IMR-90 (cell line): ENCODE results near the gene CCDC33. TPM values are rescaled to one million over a fixed set of nuclear protein-coding genes. Genes with fewer than 3 reads are reported as not detected.

Experiments
- ATAC-seq: fragments of 200-7000 bp; cut with Tn5 transposase; 2 replicates; pipeline ENCODE4 v1.9.1; 2020; ENCODE audit warnings: low read depth, mild to moderate bottlenecking, moderate library complexity
- BruUV-seq: library from RNA; stranded (reverse); fragments of 400-500 nt; replicated peaks from 2 replicates; lab custom pipeline; 2021; lab: Mats Ljungman, UMichigan
- CTCF ChIA-PET: fragments of 300-600 bp; formaldehyde crosslinking; extraction: SDS; loops from one replicate; lab custom pipeline; 2021; ENCODE audit warnings: antibody characterized with exemption; lab: Yijun Ruan, JAX
- POLR2A ChIA-PET: fragments of 300-600 bp; sonication (Branson Sonifier 250); formaldehyde crosslinking; loops from one replicate; lab custom pipeline; 2022; ENCODE audit warnings: antibody characterized with exemption; ENCODE audit not compliant: unreplicated experiment; lab: Charles Lee
- DNase-seq: peaks from one replicate; pipeline ENCODE4 v3.0.0; 2013
- H2AFZ ChIP-seq: replicated peaks from 2 replicates; pipeline ENCODE3; 2013; ENCODE audit warnings: low read length, mild to moderate bottlenecking; ENCODE audit not compliant: poor library complexity
- H2AK5ac ChIP-seq: 2 replicates; pipeline ENCODE4 v1.6.1; 2013; ENCODE audit warnings: low read depth, low read length, inconsistent platforms
- H2AK9ac ChIP-seq: replicated peaks from 2 replicates; pipeline ENCODE3; 2013; ENCODE audit warnings: mild to moderate bottlenecking, low read depth, low read length, moderate library complexity; ENCODE audit not compliant: poor library complexity
- H2BK120ac ChIP-seq: 2 replicates; pipeline ENCODE4 v1.6.1; 2013; ENCODE audit warnings: low read depth, low read length, inconsistent platforms
- H2BK15ac ChIP-seq: 3 replicates; pipeline ENCODE4 v1.6.1; 2013; ENCODE audit warnings: low read depth, low read length, inconsistent platforms
- H2BK20ac ChIP-seq: 2 replicates; pipeline ENCODE4 v1.6.1; 2013; ENCODE audit warnings: low read depth, mild to moderate bottlenecking, inconsistent platforms, low read length, moderate library complexity
- H2BK5ac ChIP-seq: 2 replicates; pipeline ENCODE4 v1.6.1; 2013; ENCODE audit warnings: mild to moderate bottlenecking, low read depth, low read length, inconsistent platforms; ENCODE audit not compliant: poor library complexity, severe bottlenecking
- H3K14ac ChIP-seq: replicated peaks from 2 replicates; pipeline ENCODE4 v1.6.1; 2013; ENCODE audit warnings: low read depth, low read length, inconsistent platforms
- H3K18ac ChIP-seq: 2 replicates; pipeline ENCODE4 v1.6.1; 2013; ENCODE audit warnings: low read depth, low read length, control low read depth
- H3K23ac ChIP-seq: 2 replicates; pipeline ENCODE4 v1.6.1; 2013; ENCODE audit warnings: low read depth, low read length, inconsistent platforms
- H3K27ac ChIP-seq: 2 replicates; pipeline ENCODE4 v1.5.1; 2013; ENCODE audit warnings: mild to moderate bottlenecking, control low read depth, low read length; ENCODE audit not compliant: insufficient read depth
- H3K27me3 ChIP-seq: 2 replicates; pipeline ENCODE4 v1.6.1; 2013; ENCODE audit warnings: low read length; ENCODE audit not compliant: control insufficient read depth, insufficient read depth
- H3K36me3 ChIP-seq: 2 replicates; pipeline ENCODE4 v1.6.1; 2013; ENCODE audit warnings: low read length, mixed read lengths; ENCODE audit not compliant: control insufficient read depth, insufficient read depth
- H3K4ac ChIP-seq: 2 replicates; pipeline ENCODE4 v1.6.1; 2013; ENCODE audit warnings: low read depth, low read length, inconsistent platforms
- H3K4me1 ChIP-seq: 2 replicates; pipeline ENCODE4 v1.6.1; 2013; ENCODE audit warnings: low read length, mixed read lengths; ENCODE audit not compliant: control insufficient read depth, insufficient read depth
- H3K4me2 ChIP-seq: 2 replicates; pipeline ENCODE4 v1.6.1; 2013; ENCODE audit warnings: low read depth, mild to moderate bottlenecking, control low read depth, low read length, moderate library complexity
- H3K4me3 ChIP-seq: 2 replicates; pipeline ENCODE4 v1.5.1; 2013; ENCODE audit warnings: low read depth, mild to moderate bottlenecking, control low read depth, low read length, moderate library complexity; ENCODE audit not compliant: insufficient read depth
- H3K56ac ChIP-seq: 2 replicates; pipeline ENCODE4 v1.6.1; 2013; ENCODE audit warnings: low read length, inconsistent platforms; ENCODE audit not compliant: insufficient read depth; ENCODE audit errors: extremely low read depth
- H3K79me1 ChIP-seq, 2 experiments: 2 replicates each; pipeline ENCODE4 v1.6.1; 2013; ENCODE audit warnings: low read length in 2 of 2, inconsistent platforms in 1 of 2, low read depth in 1 of 2
- H3K9ac ChIP-seq: 2 replicates; pipeline ENCODE4 v1.6.1; 2013; ENCODE audit warnings: low read depth, low read length, control low read depth
- H3K9me1 ChIP-seq: 2 replicates; pipeline ENCODE4 v1.6.1; 2013; ENCODE audit warnings: low read length, inconsistent platforms; ENCODE audit not compliant: insufficient read depth
- H3K9me3 ChIP-seq: 2 replicates; pipeline ENCODE4 v1.6.1; 2013; ENCODE audit warnings: low read length; ENCODE audit not compliant: control insufficient read depth, insufficient read depth
- H4K20me1 ChIP-seq: 2 replicates; pipeline ENCODE4 v1.6.1; 2013; ENCODE audit warnings: low read length, inconsistent platforms; ENCODE audit not compliant: insufficient read depth
- H4K5ac ChIP-seq: 2 replicates; pipeline ENCODE4 v1.6.1; 2013; ENCODE audit warnings: mild to moderate bottlenecking, low read depth, low read length, control low read depth
- H4K8ac ChIP-seq, 2 experiments: 2 replicates each; pipeline ENCODE4 v1.6.1; 2013; ENCODE audit warnings: low read depth in 2 of 2, low read length in 2 of 2, control low read depth in 1 of 2, inconsistent platforms in 1 of 2
- H4K91ac ChIP-seq: 2 replicates; pipeline ENCODE4 v1.6.1; 2013; ENCODE audit warnings: low read depth, low read length, inconsistent platforms; ENCODE audit not compliant: insufficient read depth
- CHD1 ChIP-seq: IDR thresholded peaks from 2 replicates; pipeline ENCODE4 v1.6.1; 2012; ENCODE audit warnings: low read depth, low read length, improper control_type of control experiment
- CTCF ChIP-seq: conservative IDR thresholded peaks from 2 replicates; pipeline ENCODE4 v1.5.1; 2012; ENCODE audit warnings: mild to moderate bottlenecking, low read depth, low read length, improper control_type of control experiment
- MAFK ChIP-seq: IDR thresholded peaks from 2 replicates; pipeline ENCODE4 v1.6.1; 2012; ENCODE audit warnings: low read depth, low read length, improper control_type of control experiment
- POLR2A ChIP-seq: IDR thresholded peaks from 2 replicates; pipeline ENCODE4 v1.6.1; 2012; ENCODE audit warnings: mild to moderate bottlenecking, low read depth, low read length
- RFX5 ChIP-seq: IDR thresholded peaks from 2 replicates; pipeline ENCODE4 v1.8.0; 2012; ENCODE audit warnings: low read depth, mild to moderate bottlenecking, low read length, moderate library complexity
- WGBS, 2 experiments: methylation state at CpG; one replicate each; pipeline versions ENCODE4 v1.1.5 to v1.1.7; 2013; ENCODE audit warnings: missing lambda C conversion rate in 2 of 2; ENCODE audit not compliant: insufficient read length in 1 of 2; ENCODE audit errors: extremely low coverage in 2 of 2; 5-methylcytosine and 5-hydroxymethylcytosine counted together
- dilution Hi-C: fragments of 300-500 bp; cut with HindIII; formaldehyde crosslinking; loops from one replicate; pipeline ENCODE4 v1.14.3; 2018; ENCODE audit warnings: low sequenced_read_pairs; ENCODE audit not compliant: unreplicated experiment
- in situ Hi-C: fragments of 300-500 bp; cut with MboI; formaldehyde crosslinking; loops from 3 replicates; pipeline ENCODE4 v1.14.3; 2019; ENCODE audit warnings: low sequenced_read_pairs, inconsistent platforms, mixed read lengths
- intact Hi-C: fragments of 100-400 bp; cut with micrococcal nuclease; formaldehyde crosslinking; loops from 2 replicates; pipeline ENCODE4 v1.10.0; 2022
- polyA plus RNA-seq, 3 experiments: library from polyadenylated mRNA; depleted of rRNA; stranded (reverse); fragments of >200 nt; gene quantifications; 2 replicates each; pipeline ENCODE4 v1.2.3, GENCODE V29; 2012; ENCODE audit warnings: low replicate concordance in 1 of 3
- total RNA-seq: library from RNA; depleted of rRNA; stranded (reverse); fragments of >200 nt; gene quantifications from 2 replicates; pipeline ENCODE4 v1.2.3, GENCODE V29; 2012
- TF ChIP-seq, protein P1 (sequence below): fragments of 150-350 bp; IDR thresholded peaks from 2 replicates; pipeline ENCODE4 v1.6.1; 2016; ENCODE audit warnings: low read depth, mild to moderate bottlenecking, low read length, moderate library complexity, borderline replicate concordance

The CCDC33 gene
- total and polyA plus RNA-seq, 2 of the 4 experiments (the other 2 are of a cell fraction), result not detected

GRCh38 chr15:74194572-74195559 is 41.3 kb upstream of the CCDC33 start:
- Histone ChIP-seq H3K23ac (no peak overlapping the region), H2BK20ac (no peak overlapping the region; the same call in 1 of the 2 replicates), H3K79me1 (no peaks in the 10 kb centered on the region), H2BK5ac (no peak overlapping the region), H3K14ac (no peak overlapping the region), H2AK9ac (no peak overlapping the region), H3K4me2 (no peak overlapping the region), H3K4me3 (no peak overlapping the region), H4K8ac (no peak overlapping the region), H3K9ac (no peak overlapping the region), H3K27me3 (no peaks in the 10 kb centered on the region; the same call in 1 of the 2 replicates), H3K9me3 (no peaks in the 10 kb centered on the region), H2AK5ac (peak overlapping the region; percentile 44; the same call in 1 of the 2 replicates), H3K27ac (no peak overlapping the region), H4K20me1 (peaks cover 8% of the 10 kb centered on the region; the same call in 1 of the 2 replicates), H4K91ac (peak overlapping the region; percentile 47), H3K36me3 (no peaks in the 10 kb centered on the region), H3K56ac (no peak overlapping the region), H3K18ac (no peak overlapping the region), H2BK15ac (no peak overlapping the region), H4K5ac (no peak overlapping the region), H3K9me1 (peaks cover 21% of the 10 kb centered on the region), H2BK120ac (no peak overlapping the region), H3K4me1 (peaks cover 13% of the 10 kb centered on the region), H3K4ac (peak overlapping the region; percentile 57; the same call in 1 of the 2 replicates), H2AFZ (peak overlapping the region; percentile 36)
- no TSS peak for BruUV-seq
- in situ Hi-C loops (no loop called here), intact Hi-C loops (no loop called here), dilution Hi-C loops (no loop called here)
- POLR2A ChIA-PET, result no interaction called here
- ATAC-seq (no peak), DNase-seq (no peak)
- TF ChIP-seq POLR2A, result no peak
- no peak for TF ChIP-seq CHD1
- TF ChIP-seq CTCF, result no peak
- TF ChIP-seq MAFK, result no peak
- TF ChIP-seq, protein P1, sequence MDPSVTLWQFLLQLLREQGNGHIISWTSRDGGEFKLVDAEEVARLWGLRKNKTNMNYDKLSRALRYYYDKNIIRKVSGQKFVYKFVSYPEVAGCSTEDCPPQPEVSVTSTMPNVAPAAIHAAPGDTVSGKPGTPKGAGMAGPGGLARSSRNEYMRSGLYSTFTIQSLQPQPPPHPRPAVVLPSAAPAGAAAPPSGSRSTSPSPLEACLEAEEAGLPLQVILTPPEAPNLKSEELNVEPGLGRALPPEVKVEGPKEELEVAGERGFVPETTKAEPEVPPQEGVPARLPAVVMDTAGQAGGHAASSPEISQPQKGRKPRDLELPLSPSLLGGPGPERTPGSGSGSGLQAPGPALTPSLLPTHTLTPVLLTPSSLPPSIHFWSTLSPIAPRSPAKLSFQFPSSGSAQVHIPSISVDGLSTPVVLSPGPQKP, result no peak
- TF ChIP-seq RFX5, result no peak
- 96% methylated on average over 5 of the region's 13 CpGs; no CpG with 5 or more reads in 1 of the 2 experiments for WGBS, 2 experiments
- CTCF ChIA-PET, result no interaction called here
